Measurements from ENCODE around the gene SMIM24.

The SMIM24 gene

GRCh38 chr19:3474010-3474409 lies 6.3 kb downstream of the SMIM24 start:
- Histone ChIP-seq H4K20me1 (ENCODE audit: control insufficient read depth, insufficient read depth, low read depth, low read length) (no peaks in the 10 kb centered on the region), H3K9me3 (ENCODE audit: control insufficient read depth, insufficient read depth, low read length) (no peaks in the 10 kb centered on the region), H3K4me1 (ENCODE audit: control insufficient read depth, low read length) (peaks cover 8% of the 10 kb centered on the region), H3K27ac (ENCODE audit: low read depth, low read length) (no peak overlapping the region), H3F3A (ENCODE audit: control insufficient read depth, insufficient read depth) (no peaks in the 10 kb centered on the region; the same call in 1 of the 2 replicates), H3K36me3 (ENCODE audit: control insufficient read depth, low read length) (no peaks in the 10 kb centered on the region), H3K9me2 (replicated peaks; ENCODE audit: control insufficient read depth, low read length) (no peaks in the 10 kb centered on the region), H3K4me3 (ENCODE audit: low read length) (no peak overlapping the region), H3K27me3 (ENCODE audit: control insufficient read depth, low read length) (no peaks in the 10 kb centered on the region), H3K79me2 (ENCODE audit: control insufficient read depth, low read length) (no peaks in the 10 kb centered on the region), H3K4me2 (ENCODE audit: low read length) (no peak overlapping the region)
- TF ChIP-seq EZH2phosphoT487 (IDR thresholded peaks at IDR 0.05; ENCODE audit: borderline replicate concordance, low read length) (no peak), CTCF (IDR thresholded peaks at IDR 0.05; ENCODE audit: low read depth, low read length, poor library complexity, severe bottlenecking) (no peak)

- Histone ChIP-seq H3K4me3 (ENCODE audit: low read length) (no peak overlapping the region), H3K27ac (ENCODE audit: low read depth, low read length) (no peak overlapping the region), H3F3A (ENCODE audit: control insufficient read depth, insufficient read depth) (no peaks in the 10 kb centered on the region), H3K36me3 (ENCODE audit: control insufficient read depth, low read length) (no peaks in the 10 kb centered on the region), H3K79me2 (ENCODE audit: control insufficient read depth, low read length) (no peaks in the 10 kb centered on the region), H4K20me1 (ENCODE audit: control insufficient read depth, insufficient read depth, low read depth, low read length) (no peaks in the 10 kb centered on the region), H3K4me2 (ENCODE audit: low read length) (no peak overlapping the region), H3K9me2 (replicated peaks; ENCODE audit: control insufficient read depth, low read length) (no peaks in the 10 kb centered on the region), H3K27me3 (ENCODE audit: control insufficient read depth, low read length) (no peaks in the 10 kb centered on the region), H3K9me3 (ENCODE audit: control insufficient read depth, insufficient read depth, low read length) (0 out of 2 replicates have a peak, but pooled peaks cover 2% of the 10 kb centered on the region), H3K4me1 (ENCODE audit: control insufficient read depth, low read length) (no peaks in the 10 kb centered on the region)
- TF ChIP-seq EZH2phosphoT487 (IDR thresholded peaks at IDR 0.05; ENCODE audit: borderline replicate concordance, low read length) (no peak), CTCF (IDR thresholded peaks at IDR 0.05; ENCODE audit: low read depth, low read length, poor library complexity, severe bottlenecking) (peak; percentile 92)
Observed at GRCh38 chr19:3471954-3472655, 8.2 kb downstream of the SMIM24 start.

- no peak overlapping the region for H3K4me2 ChIP-seq (ENCODE audit: low read length)
- TF ChIP-seq EZH2phosphoT487 (IDR thresholded peaks at IDR 0.05; ENCODE audit: borderline replicate concordance, low read length) (no peak), CTCF (IDR thresholded peaks at IDR 0.05; ENCODE audit: low read depth, low read length, poor library complexity, severe bottlenecking) (no peak)
- H3K4me1 ChIP-seq (ENCODE audit: control insufficient read depth, low read length) = no peaks in the 10 kb centered on the region
- H4K20me1 ChIP-seq (ENCODE audit: control insufficient read depth, insufficient read depth, low read depth, low read length) = no peaks in the 10 kb centered on the region
- H3F3A ChIP-seq (ENCODE audit: control insufficient read depth, insufficient read depth) = no peaks in the 10 kb centered on the region
- H3K4me3 ChIP-seq (ENCODE audit: low read length) = no peak overlapping the region
- no peaks in the 10 kb centered on the region for H3K79me2 ChIP-seq (ENCODE audit: control insufficient read depth, low read length)
- no peaks in the 10 kb centered on the region for H3K9me2 ChIP-seq (replicated peaks; ENCODE audit: control insufficient read depth, low read length)
- H3K27me3 ChIP-seq (ENCODE audit: control insufficient read depth, low read length) = no peaks in the 10 kb centered on the region
- H3K27ac ChIP-seq (ENCODE audit: low read depth, low read length) = no peak overlapping the region
- no peaks in the 10 kb centered on the region for H3K36me3 ChIP-seq (ENCODE audit: control insufficient read depth, low read length)
- H3K9me3 ChIP-seq (ENCODE audit: control insufficient read depth, insufficient read depth, low read length) = 0 out of 2 replicates have a peak, but pooled peaks cover 2% of the 10 kb centered on the region
Observed at GRCh38 chr19:3470500-3471128, 9.7 kb downstream of the SMIM24 start.

Measured in DOHH2 (cell line).